Liver (tissue), 3 donors: ENCODE measurements around the gene HERC5.

Source experiments
- CTCF ChIP-seq: fragments of 150-350 bp; IDR thresholded peaks from 2 replicates; pipeline ENCODE4 v1.5.1; 2017; ENCODE audit warnings: improper control_type of control experiment, low read depth, low read length; ENCODE audit not compliant: missing input control
- EGR1 ChIP-seq, 2 donors: IDR thresholded peaks; 2 replicates each; pipeline ENCODE4 v1.6.1; 2016 to 2018; ENCODE audit warnings: antibody characterized with exemption in 2 of 2, low read depth in 2 of 2
- FOXA1 ChIP-seq: IDR thresholded peaks from 2 replicates; pipeline ENCODE4 v1.6.1; 2016; ENCODE audit warnings: antibody characterized with exemption
- JUND ChIP-seq, 2 donors: IDR thresholded peaks; 2 replicates each; pipeline ENCODE4 v1.6.1; 2016; ENCODE audit warnings: antibody characterized with exemption in 2 of 2
- RAD21 ChIP-seq, 2 donors: IDR thresholded peaks; 2 replicates each; pipeline ENCODE4 v1.6.1; 2016; ENCODE audit warnings: antibody characterized with exemption in 2 of 2, mild to moderate bottlenecking in 2 of 2
- REST ChIP-seq: IDR thresholded peaks from 2 replicates; pipeline ENCODE4 v1.6.1; 2016; ENCODE audit warnings: antibody characterized with exemption, mild to moderate bottlenecking
- SP1 ChIP-seq: IDR thresholded peaks from 2 replicates; pipeline ENCODE4 v1.6.1; 2018; ENCODE audit warnings: antibody characterized with exemption, mild to moderate bottlenecking
- TAF1 ChIP-seq: conservative IDR thresholded peaks from 2 replicates; pipeline ENCODE4 v1.6.1; 2016; ENCODE audit warnings: antibody characterized with exemption, mild to moderate bottlenecking
- YY1 ChIP-seq: IDR thresholded peaks from 2 replicates; pipeline ENCODE4 v1.6.1; 2016; ENCODE audit warnings: antibody characterized with exemption, mild to moderate bottlenecking
- TF ChIP-seq, protein P1 (sequence below): IDR thresholded peaks from 2 replicates; pipeline ENCODE4 v1.6.1; 2016; ENCODE audit warnings: antibody characterized with exemption
- TF ChIP-seq, protein P2 (sequence below): IDR thresholded peaks from 2 replicates; pipeline ENCODE4 v1.6.1; 2016; ENCODE audit warnings: antibody characterized with exemption
- TF ChIP-seq, protein P3 (sequence below): IDR thresholded peaks from 2 replicates; pipeline ENCODE4 v1.6.1; 2016; ENCODE audit warnings: antibody characterized with exemption
- donor health status: healthy.
- donor health status: healthy.

DNA sequence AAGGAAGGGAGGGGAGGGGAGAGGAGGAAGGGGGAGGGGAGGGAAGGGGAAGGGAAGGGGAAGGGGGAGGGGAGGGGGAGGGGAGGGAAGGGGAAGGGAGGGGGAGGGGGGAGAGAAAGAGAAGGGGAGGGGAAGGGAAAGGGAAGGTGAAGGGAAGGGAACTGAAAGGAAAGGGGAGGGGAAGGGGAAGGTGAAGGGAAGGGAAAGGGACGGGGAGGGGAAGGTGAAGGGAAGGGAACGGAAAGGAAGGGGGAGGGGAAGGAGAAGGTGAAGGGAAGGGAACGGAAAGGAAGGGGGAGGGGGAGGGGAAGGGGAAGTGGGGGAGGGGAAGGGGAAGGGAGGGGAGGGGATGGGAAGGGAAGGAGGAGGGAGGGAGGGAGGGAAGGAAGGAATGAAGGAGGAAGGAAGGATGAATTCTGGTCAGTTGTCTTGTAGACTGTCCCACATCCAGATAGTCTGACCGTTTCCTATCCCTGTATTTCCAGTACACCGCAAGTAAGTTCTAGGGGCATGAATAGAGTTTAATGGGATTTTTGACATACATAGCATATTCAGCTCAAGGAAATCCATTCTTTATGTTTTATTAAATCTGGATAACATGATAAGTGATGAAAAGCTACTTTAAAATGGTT lies 20.4 kb downstream of the HERC5 start:
- TF ChIP-seq RAD21 (IDR thresholded peaks at IDR 0.05) = no peak
- TF ChIP-seq EGR1 (IDR thresholded peaks at IDR 0.05; ENCODE audit: low read depth in 2 of 2) = no peak
- no peak for TF ChIP-seq CTCF
- no peak for TF ChIP-seq REST
- TF ChIP-seq, protein P1, sequence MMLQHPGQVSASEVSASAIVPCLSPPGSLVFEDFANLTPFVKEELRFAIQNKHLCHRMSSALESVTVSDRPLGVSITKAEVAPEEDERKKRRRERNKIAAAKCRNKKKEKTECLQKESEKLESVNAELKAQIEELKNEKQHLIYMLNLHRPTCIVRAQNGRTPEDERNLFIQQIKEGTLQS = no peak
- TF ChIP-seq JUND (IDR thresholded peaks at IDR 0.05) = no peak
- TF ChIP-seq SP1 = no peak
- TF ChIP-seq, protein P2, sequence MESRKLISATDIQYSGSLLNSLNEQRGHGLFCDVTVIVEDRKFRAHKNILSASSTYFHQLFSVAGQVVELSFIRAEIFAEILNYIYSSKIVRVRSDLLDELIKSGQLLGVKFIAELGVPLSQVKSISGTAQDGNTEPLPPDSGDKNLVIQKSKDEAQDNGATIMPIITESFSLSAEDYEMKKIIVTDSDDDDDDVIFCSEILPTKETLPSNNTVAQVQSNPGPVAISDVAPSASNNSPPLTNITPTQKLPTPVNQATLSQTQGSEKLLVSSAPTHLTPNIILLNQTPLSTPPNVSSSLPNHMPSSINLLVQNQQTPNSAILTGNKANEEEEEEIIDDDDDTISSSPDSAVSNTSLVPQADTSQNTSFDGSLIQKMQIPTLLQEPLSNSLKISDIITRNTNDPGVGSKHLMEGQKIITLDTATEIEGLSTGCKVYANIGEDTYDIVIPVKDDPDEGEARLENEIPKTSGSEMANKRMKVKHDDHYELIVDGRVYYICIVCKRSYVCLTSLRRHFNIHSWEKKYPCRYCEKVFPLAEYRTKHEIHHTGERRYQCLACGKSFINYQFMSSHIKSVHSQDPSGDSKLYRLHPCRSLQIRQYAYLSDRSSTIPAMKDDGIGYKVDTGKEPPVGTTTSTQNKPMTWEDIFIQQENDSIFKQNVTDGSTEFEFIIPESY = no peak
- no peak for TF ChIP-seq YY1
- TF ChIP-seq TAF1 = no peak
- TF ChIP-seq, protein P3, sequence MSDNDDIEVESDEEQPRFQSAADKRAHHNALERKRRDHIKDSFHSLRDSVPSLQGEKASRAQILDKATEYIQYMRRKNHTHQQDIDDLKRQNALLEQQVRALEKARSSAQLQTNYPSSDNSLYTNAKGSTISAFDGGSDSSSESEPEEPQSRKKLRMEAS = no peak
- TF ChIP-seq FOXA1 = no peak
